Measurements from ENCODE around the gene PLCL1.

The PLCL1 gene

DNA sequence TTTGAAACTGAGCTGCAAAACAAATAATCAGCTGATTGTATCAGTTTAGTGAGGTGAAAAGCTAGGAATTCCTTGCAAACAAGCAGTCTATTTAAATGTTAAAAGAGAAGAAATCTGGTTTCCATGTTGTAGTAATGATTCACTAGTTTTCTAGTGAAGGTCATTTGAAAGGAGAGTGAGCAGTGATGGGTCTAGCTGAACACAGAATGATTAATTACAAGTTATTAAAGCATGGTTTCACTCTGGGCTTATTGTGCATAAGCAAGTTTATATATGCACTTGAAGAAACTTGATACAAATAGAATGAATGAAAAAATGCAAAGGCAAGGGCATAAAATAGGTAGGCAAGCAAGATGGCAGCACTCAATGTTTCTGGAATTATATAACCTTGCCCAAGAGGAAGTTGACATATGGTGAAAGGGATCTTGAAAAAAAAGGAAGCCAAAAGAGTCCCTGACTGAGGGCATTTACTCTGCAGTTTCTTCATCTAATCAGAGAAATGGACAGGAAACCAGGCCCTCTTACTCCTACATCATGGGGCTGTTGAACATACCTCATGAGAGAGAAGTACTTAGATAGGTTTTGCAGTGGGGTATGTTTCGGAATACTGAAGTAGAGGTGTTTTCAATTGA, 53.2 kb downstream of the PLCL1 start:
- DNase-seq (ENCODE audit: low spot score): no peak

GRCh38 chr2:197858607-197859140, 54.3 kb downstream of the PLCL1 start:
- no peak for DNase-seq (ENCODE audit: low spot score)

DNA sequence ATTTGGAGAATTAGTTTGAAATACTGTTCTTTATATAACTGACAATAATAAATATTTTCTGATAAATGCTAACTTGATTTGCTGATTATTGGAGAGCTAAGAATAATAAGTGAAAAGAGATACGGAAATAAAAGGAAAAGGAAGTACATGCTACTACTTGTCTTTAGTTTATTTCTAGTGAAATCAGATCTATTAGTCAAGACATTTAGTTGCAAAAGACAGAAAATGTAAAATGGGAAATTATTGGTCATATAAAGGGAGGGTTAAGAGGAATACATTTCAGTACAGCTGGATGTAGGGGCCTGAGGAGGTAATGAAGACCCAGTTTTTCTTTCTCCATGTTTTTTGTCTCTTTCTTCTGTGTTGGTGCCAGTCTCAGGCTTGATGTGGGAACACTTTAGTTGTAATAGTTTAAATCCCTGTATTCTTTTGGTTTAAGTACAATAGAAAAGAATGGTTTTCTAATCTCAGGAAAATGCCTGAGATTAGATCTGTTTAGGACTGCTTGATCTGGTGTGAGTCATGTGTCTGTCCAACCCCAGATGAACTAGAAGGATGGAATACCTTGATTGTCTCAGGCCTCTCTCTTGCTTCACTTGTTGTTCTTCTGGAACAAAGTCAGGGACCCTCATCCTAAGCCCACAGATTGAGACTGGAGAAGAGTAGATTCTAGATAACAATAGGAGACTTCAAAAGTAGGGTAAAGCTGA, 58.0 kb downstream of the PLCL1 start:
- DNase-seq (ENCODE audit: low spot score): no peak

DNA sequence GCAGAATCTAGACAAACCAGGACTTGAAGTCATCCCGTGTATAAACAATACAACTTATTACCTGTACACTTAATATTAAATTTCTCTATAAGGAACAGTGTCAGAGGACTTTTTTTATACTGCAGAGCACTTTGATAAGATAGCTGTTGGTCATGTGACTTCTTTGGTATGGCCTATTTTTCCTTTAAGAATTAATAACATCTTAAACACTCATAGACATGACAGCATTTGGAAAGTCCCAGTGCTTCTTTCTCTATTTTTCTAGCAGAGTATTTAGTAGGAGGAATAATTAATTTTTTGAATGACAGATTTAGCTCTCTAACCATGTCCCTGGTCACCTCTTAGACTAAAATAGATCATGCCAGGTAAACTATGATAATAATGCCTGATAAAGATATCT, 59.4 kb downstream of the PLCL1 start:
- no peak for DNase-seq (ENCODE audit: low spot score)

GRCh38 chr2:197866455-197866854, 62.1 kb downstream of the PLCL1 start:
- no peak for DNase-seq (ENCODE audit: low spot score)

DNA sequence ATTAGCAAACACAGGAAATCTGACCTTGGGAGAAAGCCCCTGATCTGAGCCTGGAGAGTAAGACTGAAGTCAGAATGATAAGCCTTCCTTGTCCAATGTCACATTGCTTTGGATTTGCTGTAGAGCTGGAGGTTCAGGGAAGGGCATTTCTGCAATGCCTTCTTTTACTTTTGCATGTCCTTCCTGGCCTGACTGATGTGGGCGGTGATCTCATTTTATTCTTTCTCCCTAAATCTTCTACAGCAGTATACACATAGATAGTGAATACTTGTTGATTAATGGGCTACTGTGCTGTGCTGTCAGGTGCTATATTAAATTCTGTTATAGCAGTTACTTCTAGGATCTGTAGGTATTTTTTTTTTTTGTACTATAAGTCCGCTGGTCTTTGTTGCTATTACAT, 62.6 kb downstream of the PLCL1 start:
- no peak for DNase-seq (ENCODE audit: low spot score)

DNA sequence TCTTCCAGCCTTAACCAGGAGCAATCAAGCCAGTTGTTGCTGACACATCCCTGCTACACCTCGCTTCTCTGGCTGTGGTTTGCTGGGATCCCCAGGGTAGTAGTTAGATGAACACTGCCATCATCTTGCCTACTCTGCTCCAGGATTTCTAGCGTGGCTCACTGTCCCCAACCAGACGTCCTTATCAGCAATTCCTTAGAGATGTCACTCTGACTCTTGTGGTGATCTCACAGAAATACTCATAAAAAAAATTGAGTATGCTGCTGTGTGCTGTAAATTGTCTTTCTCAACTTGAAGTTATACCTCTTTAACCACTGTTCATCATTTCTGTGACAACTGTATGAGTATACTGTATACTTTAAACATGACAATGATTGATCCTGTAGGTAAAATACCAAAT, 63.2 kb downstream of the PLCL1 start:
- no peak for DNase-seq (ENCODE audit: low spot score)

- DNase-seq (ENCODE audit: low spot score): no peak
Observed at GRCh38 chr2:197868206-197868605, 63.8 kb downstream of the PLCL1 start.

- no peak for DNase-seq (ENCODE audit: low spot score)
Observed at GRCh38 chr2:197869041-197869440, 64.6 kb downstream of the PLCL1 start.

GRCh38 chr2:197869501-197870111, 65.2 kb downstream of the PLCL1 start:
- DNase-seq (ENCODE audit: low spot score): no peak

- no peak for DNase-seq (ENCODE audit: low spot score)
Observed at GRCh38 chr2:197870137-197870536, 65.7 kb downstream of the PLCL1 start.

GRCh38 chr2:197871780-197872456, 67.5 kb downstream of the PLCL1 start:
- DNase-seq (ENCODE audit: low spot score): no peak

DNA sequence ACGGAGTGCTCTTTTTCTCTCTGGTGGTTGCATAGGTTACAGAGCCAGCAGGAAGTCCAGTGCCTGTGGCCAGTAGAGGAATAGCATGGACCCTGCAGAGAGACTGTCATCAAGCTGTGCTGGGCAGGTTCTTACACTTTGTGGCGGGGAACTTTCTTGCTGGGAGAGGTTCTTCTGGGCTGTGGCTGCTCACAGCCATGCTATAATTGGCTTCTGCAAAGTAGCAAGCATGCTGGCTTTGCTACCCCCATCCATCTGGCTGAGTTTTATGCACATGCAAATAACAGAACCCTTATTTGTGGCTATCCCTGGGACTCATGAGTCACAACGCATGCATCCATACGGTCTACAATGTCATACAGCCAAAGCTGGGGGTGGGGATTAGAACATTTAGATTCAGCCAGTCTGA, 68.9 kb downstream of the PLCL1 start:
- peak; percentile 78 for DNase-seq (ENCODE audit: low spot score)

GRCh38 chr2:197875763-197876162, 71.4 kb downstream of the PLCL1 start:
- no peak for DNase-seq (ENCODE audit: low spot score)

GRCh38 chr2:197876524-197876923, 72.1 kb downstream of the PLCL1 start:
- no peak for DNase-seq (ENCODE audit: low spot score)

DNA sequence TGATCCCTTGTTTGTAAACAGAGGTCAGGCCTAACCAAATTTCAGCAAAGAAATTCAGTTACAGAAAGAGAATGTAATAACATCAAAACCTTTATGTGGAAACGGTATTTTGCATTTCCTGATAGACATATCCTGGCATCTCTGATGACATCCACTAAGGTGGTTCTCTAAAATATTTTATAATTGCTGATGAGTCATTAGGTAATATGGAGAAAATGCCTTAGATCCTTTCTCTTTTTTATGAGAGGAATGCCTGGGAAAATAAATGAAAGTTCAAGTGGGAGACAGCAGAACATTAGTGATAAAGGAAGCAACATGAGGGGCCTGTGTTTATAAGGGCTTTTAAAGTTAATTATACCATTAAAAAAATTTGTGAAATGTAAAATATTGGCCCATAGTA, 72.6 kb downstream of the PLCL1 start:
- no peak for DNase-seq (ENCODE audit: low spot score)

- no peak for DNase-seq (ENCODE audit: low spot score)
Observed at GRCh38 chr2:197878792-197879191, 74.4 kb downstream of the PLCL1 start.

GRCh38 chr2:197879812-197880408, 75.5 kb downstream of the PLCL1 start:
- DNase-seq (ENCODE audit: low spot score): no peak

DNA sequence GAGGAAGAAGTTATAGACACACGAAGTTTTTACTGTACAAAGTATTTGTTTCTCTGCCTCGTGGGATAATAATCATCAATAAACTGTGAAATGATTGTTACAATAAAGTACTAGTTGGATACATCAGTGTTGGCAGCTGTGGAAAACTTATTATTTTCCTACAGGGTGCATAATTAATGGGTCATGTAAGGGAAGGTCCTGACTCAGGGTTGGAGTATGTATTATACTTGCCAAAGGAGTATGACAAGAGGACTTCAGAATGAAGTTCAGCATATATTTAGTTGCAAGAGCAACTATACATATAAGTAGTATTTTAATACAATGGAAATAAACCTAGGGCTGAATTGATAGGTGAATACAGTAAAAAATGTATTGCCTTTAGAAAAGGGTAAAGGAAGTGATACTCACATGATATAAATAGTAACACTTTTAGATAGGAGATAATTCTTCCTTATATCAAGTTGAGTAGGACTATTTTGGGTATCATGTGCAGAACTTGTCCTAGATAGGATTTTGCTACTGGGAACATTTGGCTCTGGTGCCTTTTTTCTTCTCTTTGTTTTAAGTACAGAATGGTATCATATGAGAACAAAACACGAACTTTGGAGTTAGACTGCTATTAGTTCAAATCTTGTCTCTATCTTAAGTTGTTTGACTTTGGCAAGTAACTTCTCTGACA, 79.1 kb downstream of the PLCL1 start:
- DNase-seq (ENCODE audit: low spot score): no peak

GRCh38 chr2:197884252-197884651, 79.9 kb downstream of the PLCL1 start:
- no peak for DNase-seq (ENCODE audit: low spot score)

DNA sequence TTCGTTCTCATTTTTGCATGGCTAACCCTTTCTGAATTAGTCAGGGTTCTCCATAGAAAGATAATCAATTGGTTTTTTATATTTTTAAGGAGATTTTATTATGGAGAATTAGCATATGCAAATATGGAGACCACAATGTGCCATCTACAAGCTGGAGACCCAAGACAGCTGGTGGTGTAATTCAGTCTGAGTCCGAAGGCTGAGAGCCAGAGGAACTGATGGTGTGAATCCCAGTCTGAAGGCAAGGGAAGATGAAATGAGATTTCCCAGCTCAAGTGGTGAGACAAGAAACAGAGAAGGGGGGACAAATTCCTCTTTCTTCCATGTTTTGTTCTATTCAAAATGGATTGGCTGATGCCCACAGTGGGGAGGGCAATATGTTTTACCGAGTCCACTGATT, 80.7 kb downstream of the PLCL1 start:
- no peak for DNase-seq (ENCODE audit: low spot score)

DNA sequence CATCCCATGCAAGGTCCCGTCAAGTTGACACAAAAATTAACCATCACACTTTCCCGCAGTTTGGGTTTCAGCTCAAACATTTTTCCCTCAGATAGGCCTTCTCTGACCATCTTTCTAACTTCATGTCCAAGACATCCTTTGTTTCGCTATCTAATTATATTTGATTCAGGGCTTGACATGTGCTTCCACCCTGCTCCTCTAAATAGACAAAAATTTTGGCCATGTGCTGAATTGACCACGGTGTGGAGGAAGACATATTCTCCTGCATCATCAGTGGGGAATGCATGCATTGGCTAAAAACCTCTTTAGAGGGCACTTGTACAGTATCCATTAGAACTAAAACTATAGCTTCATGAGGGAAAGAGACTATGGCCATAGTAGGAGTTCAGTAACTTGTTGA, 81.2 kb downstream of the PLCL1 start:
- no peak for DNase-seq (ENCODE audit: low spot score)
